SK-N-SH (cell line): ENCODE results near the gene SHC3.

Experiments used
- EZH2phosphoT487 ChIP-seq: fragments of 200-600 bp; sonication (generic); IDR thresholded peaks from 2 replicates; pipeline ENCODE4 v1.6.1; 2017; ENCODE audit warnings: low read depth, mixed run types, mild to moderate bottlenecking, antibody characterized with exemption, moderate library complexity, borderline replicate concordance
- FOSL2 ChIP-seq: IDR thresholded peaks from 2 replicates; pipeline ENCODE4 v1.4.0; 2012; ENCODE audit warnings: low read depth, mild to moderate bottlenecking, moderate library complexity, borderline replicate concordance
- JUND ChIP-seq: IDR thresholded peaks from 2 replicates; pipeline ENCODE4 v1.4.0; 2012
- RFX5 ChIP-seq: IDR thresholded peaks from 2 replicates; pipeline ENCODE4 v1.6.1; 2012; ENCODE audit warnings: mild to moderate bottlenecking, improper control_type of control experiment, low read length
- TAF1 ChIP-seq: IDR thresholded peaks from 2 replicates; pipeline ENCODE4 v1.6.1; 2012; ENCODE audit warnings: low read depth, mild to moderate bottlenecking, low read length, moderate library complexity, borderline replicate concordance
- TF ChIP-seq, protein P1 (sequence below): fragments of 200-600 bp; sonication (generic); IDR thresholded peaks from 2 replicates; pipeline ENCODE4 v1.6.1; 2017; ENCODE audit warnings: antibody characterized with exemption, mild to moderate bottlenecking, moderate library complexity

DNA sequence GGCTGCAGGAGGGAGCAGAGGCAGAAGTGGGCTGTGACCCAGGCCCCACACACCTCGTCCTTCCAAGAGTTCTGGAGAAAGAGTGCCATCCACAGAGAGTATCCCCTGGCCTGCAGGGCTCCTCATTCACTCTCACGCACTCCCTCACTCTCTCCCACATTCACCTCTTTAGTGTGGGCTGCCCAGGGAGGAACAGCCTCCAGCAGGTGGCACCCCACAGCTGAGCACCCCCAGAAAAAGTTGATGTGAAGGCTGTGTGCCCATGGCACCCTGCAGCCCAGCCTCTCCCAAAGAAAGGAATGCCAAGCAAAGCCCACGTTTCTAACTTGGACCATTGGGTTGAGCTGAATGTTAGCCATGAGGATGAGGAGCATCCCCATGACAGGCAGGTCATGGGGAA lies 4.5 kb upstream of the SHC3 start:
- TF ChIP-seq JUND, result no peak
- TF ChIP-seq, protein P1, sequence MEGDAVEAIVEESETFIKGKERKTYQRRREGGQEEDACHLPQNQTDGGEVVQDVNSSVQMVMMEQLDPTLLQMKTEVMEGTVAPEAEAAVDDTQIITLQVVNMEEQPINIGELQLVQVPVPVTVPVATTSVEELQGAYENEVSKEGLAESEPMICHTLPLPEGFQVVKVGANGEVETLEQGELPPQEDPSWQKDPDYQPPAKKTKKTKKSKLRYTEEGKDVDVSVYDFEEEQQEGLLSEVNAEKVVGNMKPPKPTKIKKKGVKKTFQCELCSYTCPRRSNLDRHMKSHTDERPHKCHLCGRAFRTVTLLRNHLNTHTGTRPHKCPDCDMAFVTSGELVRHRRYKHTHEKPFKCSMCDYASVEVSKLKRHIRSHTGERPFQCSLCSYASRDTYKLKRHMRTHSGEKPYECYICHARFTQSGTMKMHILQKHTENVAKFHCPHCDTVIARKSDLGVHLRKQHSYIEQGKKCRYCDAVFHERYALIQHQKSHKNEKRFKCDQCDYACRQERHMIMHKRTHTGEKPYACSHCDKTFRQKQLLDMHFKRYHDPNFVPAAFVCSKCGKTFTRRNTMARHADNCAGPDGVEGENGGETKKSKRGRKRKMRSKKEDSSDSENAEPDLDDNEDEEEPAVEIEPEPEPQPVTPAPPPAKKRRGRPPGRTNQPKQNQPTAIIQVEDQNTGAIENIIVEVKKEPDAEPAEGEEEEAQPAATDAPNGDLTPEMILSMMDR, result no peak
- no peak for TF ChIP-seq TAF1
- TF ChIP-seq EZH2phosphoT487, result no peak
- TF ChIP-seq RFX5, result no peak
- TF ChIP-seq FOSL2, result no peak
